Myocyte (in vitro differentiated cells): ENCODE data around the gene COL7A1. TPM values are rescaled to one million over a fixed set of nuclear protein-coding genes. Genes with fewer than 3 reads are reported as not detected.
"Not testable (repeated sequence)": the region's sequence is repeated elsewhere in the genome, so short reads cannot be mapped to it uniquely, and the experiment has no call there.

Experiments
- DNase-seq: peaks from one replicate; pipeline ENCODE4 v3.0.0-alpha.2; 2012; ENCODE audit warnings: low read depth
- total RNA-seq: library from RNA; depleted of rRNA; stranded (reverse); fragments of >200 nt; gene quantifications from 2 replicates; pipeline ENCODE4 v1.2.3, GENCODE V29; 2014

Gene COL7A1
- total RNA-seq, 1 donor from 2014 or later, result 7.1 TPM

DNA sequence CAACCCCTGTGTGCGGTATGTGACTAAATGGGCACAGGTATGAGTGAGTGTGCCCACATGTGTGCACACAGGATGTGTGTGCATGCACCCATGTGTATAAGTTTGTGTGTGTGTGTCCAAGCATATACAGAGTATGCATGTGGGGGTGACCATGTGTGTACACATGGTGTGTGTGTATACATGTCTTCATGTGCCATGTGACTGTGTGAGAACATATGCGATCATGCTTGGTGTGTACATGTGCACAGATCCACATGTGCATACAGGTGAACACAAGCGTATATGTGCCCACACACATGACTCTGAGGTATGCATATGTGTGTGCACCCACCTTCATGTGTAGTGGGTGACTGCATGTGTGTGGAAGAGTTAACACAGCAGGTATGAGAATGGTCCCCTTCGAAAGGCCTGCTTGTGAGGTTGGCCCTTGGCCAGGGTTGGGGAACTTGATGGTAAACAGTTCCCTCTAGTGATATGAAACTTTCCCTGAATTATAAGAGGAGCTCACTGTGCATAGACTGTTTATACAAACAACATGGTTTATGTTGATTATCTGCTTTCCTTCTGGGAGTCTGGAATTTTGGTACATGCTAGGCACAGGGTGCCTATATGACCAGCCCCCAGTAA, 48.8 kb downstream of the COL7A1 start:
- no peak for DNase-seq

- DNase-seq, result no peak
These were observed 51.0 kb downstream of the COL7A1 start for GRCh38 chr3:48544141-48544540.

- peak; percentile 70 for DNase-seq
These were observed 51.8 kb downstream of the COL7A1 start for GRCh38 chr3:48543271-48543866.

GRCh38 chr3:48538451-48538850, 56.7 kb downstream of the COL7A1 start:
- DNase-seq, result no peak

GRCh38 chr3:48536785-48537184, 58.3 kb downstream of the COL7A1 start:
- DNase-seq, result peak; percentile 31

DNA sequence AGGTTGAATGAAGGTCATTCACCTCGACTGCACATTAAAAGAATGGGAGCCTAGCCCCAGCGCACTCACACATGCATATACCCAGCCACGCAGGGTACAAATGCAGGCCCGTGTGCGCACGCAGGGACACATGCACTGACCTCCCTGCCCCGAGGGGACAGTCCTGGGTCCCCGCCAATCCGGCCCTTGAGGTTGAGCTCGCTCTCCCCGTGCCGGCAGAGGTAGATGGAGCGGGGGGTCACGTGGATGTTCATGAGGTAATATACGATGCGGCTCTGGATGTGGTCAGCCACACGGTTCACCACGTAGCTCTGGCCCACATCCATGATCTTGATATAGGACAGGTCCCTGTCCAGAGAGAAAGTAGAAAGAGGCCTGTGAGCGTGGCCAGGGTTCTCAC, 59.0 kb downstream of the COL7A1 start:
- DNase-seq, result no peak

DNA sequence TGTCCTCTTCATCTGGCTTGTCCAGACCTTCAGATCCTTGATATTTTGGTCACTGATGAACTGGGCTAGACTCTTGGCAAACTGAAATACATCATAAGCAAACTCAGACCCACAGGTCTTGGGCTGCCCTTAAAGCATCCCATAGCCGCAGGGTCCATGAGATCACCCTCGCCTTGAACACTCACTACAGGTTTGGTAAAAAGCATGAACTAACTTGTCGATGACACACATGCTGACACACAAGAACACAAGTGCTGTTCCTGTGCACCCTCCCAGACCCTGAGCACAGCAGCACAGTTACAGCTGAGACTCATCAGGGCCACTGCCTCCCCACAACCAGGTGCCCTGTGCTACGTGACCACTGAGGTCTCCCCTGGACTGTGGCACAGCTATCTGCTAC, 59.6 kb downstream of the COL7A1 start:
- DNase-seq, result no peak

DNA sequence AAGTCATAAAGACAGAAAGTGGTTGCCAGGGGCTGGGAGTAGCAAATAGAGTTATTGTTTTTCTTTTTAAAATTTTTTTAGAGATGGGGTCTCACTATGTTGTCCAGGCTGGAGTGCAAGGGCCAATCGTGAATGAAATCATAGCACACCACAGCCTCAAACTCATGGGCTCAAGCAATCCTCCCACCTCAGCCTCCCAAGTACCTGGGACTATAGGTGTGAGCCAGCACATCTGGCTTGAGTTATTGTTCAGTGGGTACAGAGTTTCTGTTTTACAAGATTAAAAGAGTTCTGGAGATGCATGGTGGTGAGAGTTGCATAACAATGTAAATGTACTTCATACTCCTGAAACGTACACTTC, 62.2 kb downstream of the COL7A1 start:
- no peak for DNase-seq

- DNase-seq, result no peak
These were observed 62.7 kb downstream of the COL7A1 start for GRCh38 chr3:48532271-48532976.

DNA sequence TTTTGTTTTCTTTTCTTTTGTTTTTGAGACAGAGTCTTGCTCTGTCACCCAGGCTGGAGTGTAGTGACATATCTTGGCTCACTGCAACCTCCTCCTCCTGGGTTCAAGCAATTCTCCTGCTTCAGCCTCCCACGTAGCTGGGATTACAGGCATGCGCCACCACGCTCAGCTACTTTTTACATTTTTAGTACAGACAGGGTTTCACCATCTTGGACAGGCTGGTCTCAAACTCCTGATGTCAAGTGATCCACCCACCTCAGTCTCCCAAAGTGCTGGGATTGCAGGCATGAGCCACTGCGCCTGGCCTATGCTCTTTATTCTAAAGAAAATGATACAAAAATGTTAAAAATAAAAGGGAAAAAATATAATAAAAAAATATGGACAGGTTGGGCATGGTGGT, 64.4 kb downstream of the COL7A1 start:
- DNase-seq, result not testable (repeated sequence)

GRCh38 chr3:48528754-48529153, 66.4 kb downstream of the COL7A1 start:
- DNase-seq, result no peak

GRCh38 chr3:48528048-48528447, 67.1 kb downstream of the COL7A1 start:
- DNase-seq, result no peak

DNA sequence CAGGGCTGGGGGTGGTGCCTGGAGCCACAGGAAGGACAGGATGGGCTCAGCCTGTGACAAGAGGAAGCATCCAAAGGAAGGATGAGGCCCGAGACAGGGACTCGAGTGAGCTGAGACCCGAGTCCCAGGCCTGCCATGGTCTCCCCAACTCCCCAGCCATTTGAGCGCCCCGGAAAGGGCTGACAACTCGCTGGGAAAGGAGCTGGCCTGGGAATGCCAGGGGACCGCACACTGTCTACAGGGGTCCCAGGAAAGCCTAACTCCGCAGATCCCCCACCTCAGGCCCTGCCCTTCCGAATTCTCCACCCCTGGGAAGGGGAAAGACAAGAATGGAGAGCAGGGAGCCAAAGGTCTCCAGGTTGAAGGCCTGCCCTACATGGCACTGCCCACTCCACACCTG, 70.2 kb downstream of the COL7A1 start:
- DNase-seq, result no peak

DNA sequence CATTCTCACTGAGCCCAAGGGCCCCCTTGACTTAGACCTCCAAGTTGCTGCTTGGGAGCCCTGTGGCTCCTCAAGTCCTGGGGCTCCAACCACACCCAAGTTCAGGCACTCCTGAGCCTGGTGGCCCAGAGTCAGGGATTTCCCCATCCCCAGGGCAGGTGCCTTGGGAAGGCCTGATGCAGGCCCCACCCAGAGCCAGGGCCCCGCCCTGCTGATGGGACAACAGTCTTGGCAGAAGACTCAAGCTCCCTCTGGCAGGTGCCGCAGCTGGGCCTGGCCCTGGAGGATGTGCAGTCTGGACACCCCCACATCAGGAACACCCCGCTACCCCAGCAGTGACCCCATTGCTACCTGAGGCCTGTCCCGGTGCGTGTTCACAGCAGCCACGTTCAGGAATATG, 73.5 kb downstream of the COL7A1 start:
- no peak for DNase-seq

DNA sequence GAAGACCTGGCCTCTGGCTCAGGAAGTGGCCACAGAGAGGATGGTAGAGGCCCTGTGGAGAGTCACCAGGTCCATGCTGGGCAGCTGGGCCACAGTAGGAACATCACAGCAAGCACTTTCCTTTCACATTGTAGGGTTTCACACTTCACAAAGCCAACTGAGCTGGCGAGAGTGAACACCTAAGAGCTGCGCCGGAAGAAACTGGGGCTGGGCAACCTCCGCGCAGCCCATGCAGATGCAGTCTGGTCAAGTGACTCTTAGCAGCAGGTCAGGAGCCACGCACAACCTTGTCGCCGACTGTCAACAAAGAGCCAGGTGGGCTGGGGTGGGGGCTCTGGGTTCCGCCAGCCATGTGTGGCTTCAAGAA, 75.9 kb downstream of the COL7A1 start:
- DNase-seq, result no peak

- DNase-seq, result peak; percentile 29
These were observed 76.4 kb downstream of the COL7A1 start for GRCh38 chr3:48518638-48519276.

DNA sequence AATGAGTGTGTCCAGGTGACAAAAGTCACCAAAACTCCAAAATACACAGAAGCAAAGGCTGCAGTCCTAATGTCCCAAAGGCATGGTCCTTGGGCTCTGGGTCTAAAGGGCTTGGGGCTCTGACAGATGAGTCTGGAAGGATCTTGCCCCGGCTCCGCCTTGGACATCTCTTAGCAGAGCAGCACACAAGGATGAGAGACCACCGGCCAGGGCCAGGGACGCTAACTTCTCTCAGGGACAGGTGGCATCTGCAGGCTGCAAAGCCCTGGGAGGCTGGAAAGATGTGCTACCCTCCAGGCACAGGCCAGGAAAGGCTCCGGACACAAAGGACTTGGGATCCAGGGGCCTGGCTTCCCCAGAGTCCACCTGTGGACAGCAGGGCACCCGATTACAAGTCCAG, 77.1 kb downstream of the COL7A1 start:
- DNase-seq, result no peak

GRCh38 chr3:48516571-48516970, 78.6 kb downstream of the COL7A1 start:
- DNase-seq, result no peak

- no peak for DNase-seq
These were observed 80.5 kb downstream of the COL7A1 start for GRCh38 chr3:48514431-48515227.
